KBM-7 (cell line): ENCODE results near the gene TTPAL.

Experiments used
- DNase-seq: peaks from one replicate; pipeline ENCODE4 v3.0.0-alpha.2; 2015
- in situ Hi-C: fragments of 300-500 bp; cut with MboI; formaldehyde crosslinking; loops from 2 replicates; pipeline ENCODE4 v1.14.3; 2020; ENCODE audit warnings: low sequenced_read_pairs, low pct_unique_long_range_greater_than_20kb, mixed read lengths

TTPAL gene

DNA sequence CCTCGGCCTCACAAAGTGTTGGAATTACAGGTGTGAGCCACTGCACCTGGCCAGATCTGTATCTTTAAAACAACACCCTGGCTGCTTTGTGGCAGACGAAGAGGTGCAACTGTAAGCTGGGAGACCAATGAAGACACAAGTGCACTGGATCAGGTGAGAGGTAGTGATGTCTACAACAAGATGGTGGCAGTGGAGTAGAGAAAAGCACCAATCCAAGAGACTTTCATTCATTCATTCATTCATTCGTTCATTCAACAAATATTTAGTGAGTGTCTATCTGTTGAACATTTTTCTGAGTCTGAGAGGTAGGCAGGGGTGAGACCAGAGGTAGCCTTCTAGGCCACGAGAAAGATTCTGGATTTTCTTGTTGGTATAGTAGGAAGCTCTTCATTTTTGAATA, 36.9 kb upstream of the TTPAL start:
- no peak for DNase-seq
- in situ Hi-C loops: no loop called here

DNA sequence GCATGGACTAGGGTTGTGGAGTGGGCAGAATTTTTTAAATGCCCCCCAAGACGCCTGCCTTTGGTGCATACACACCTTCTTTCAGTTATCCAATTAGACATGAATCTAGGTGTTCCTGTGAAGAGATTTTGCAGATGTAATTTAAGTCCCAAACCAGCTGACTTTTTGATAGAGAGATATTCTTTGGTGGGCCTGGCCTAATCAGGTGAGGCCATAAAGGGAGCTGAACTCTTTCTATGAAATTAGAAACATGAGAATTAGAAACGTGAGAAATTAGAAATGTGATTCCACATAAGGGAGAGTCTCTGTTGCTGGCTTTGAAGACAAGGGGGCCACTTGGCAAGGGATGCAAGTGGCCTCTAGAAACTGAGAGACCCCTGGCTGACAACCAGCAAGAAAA, 36.4 kb upstream of the TTPAL start:
- no peak for DNase-seq
- in situ Hi-C loops: no loop called here

DNA sequence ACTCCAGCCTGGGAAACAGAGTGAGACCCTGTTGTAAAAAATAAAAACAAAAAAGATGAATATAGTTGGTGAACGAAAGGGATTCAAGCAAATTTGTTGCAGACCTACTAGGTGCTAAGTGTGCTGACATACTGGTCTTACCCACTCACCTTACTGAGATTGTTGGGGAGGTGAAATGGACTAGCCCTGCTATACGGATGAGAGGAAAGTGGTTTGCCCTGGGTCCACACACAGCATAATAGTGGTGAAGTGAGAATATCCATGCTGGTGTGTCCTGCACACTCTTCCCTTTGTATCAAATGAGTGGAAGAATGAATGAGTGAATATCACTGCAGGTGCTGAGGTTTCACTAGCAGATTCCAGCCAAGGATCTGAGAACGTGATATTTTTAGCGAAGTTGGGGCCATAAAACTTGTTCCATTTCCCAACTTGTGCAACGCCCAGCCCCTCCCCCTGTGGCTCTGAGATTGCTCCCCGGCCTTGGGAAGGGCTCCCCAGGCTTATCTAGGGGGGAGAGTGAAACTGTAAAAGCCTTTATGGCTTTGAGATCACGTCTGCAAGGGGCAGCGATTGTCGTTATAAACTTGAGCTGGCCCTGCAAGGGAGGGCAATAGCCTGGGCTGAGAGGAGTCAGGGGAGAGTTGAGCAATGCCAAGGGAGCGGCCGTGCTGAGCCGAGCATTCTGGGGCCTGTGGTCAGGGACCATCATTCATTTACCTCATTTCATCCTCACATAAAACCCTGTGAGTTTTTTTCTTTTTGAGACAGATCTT, 33.2 kb upstream of the TTPAL start:
- in situ Hi-C loops: no loop called here
- DNase-seq: peak; percentile 8

- DNase-seq: no peak
- in situ Hi-C loops: no loop called here
Observed at GRCh38 chr20:44445742-44446710, 29.6 kb upstream of the TTPAL start.

DNA sequence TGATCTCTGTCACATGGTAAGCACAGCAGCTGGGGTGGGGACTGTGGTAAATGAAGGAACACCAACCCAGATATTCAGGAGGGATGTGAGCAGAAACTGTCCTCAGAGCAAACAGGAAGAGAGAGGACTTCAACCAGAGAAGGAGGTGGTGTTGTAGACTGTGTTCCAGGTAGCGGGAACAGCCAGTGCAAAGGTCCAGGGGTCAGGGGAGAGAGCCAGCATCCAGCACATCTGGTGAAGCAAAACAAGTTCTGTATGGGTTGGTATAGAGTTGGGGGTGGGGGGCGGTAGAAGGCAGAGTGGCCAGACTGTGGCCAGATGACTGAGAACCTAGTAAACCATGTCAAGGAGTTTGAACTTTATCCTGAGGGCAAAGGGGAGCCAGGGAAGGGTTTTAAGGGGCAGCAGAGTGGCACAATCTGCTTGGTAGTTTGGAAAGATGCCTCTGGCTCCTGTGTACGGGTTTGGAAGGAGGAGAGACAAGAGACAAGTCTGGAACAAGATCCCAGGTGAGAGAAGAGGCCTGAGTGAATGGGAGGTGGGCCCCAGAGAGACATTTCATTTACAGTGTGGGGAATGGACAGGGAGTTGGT, 27.8 kb upstream of the TTPAL start:
- no peak for DNase-seq
- in situ Hi-C loops: no loop called here

GRCh38 chr20:44448753-44449546, 26.7 kb upstream of the TTPAL start:
- in situ Hi-C loops: no loop called here
- no peak for DNase-seq

DNA sequence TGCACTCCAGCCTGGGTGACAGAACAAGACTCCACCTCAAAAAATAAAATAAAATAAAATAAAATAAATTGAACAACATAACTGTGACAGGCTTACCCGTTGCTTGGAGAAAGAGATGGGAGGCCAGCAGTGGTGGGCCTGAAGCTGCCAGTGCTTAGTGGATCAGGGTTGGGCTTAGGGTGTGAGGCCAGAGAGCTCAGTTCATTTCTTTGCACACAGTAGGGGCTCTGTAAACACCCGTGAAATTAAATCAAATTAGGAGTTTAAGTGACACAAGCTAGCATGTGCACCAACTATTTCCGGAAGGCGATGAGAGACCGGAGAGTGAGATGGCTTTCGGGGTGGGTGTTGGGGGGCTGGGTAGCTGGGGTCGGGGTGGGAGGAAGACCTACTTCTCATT, 25.8 kb upstream of the TTPAL start:
- DNase-seq: no peak
- in situ Hi-C loops: no loop called here

GRCh38 chr20:44450281-44450889, 25.3 kb upstream of the TTPAL start:
- in situ Hi-C loops: no loop called here

GRCh38 chr20:44450903-44451450, 24.7 kb upstream of the TTPAL start:
- in situ Hi-C loops: no loop called here
- no peak for DNase-seq

More at GRCh38 chr20:44450281-44450889, 25.3 kb upstream of the TTPAL start:
- DNase-seq: no peak

GRCh38 chr20:44454306-44454963, 21.2 kb upstream of the TTPAL start:
- in situ Hi-C loops: no loop called here
- no peak for DNase-seq

GRCh38 chr20:44455126-44455525, 20.5 kb upstream of the TTPAL start:
- no peak for DNase-seq
- in situ Hi-C loops: no loop called here

GRCh38 chr20:44456611-44457010, 19.1 kb upstream of the TTPAL start:
- no peak for DNase-seq
- in situ Hi-C loops: no loop called here

GRCh38 chr20:44457016-44457415, 18.7 kb upstream of the TTPAL start:
- in situ Hi-C loops: no loop called here
- no peak for DNase-seq

DNA sequence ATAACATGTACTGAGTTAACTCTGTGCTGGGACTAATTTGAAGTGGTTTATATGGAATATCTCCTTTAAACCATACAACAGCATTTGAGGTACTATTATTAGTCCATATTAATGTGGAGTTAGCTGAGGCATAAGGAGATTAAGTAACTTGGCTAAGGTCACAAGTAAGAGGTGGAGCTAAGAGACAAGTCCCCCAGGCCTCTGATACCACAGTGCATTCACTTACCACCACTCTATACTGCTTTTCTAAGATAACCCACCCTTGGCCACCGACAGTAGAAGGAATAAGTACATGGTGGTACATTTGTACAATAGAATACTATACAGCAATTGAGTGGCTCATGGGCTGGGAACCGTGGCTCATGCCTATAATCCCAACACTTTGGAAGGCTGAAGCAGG, 16.4 kb upstream of the TTPAL start:
- in situ Hi-C loops: no loop called here
- DNase-seq: no peak

DNA sequence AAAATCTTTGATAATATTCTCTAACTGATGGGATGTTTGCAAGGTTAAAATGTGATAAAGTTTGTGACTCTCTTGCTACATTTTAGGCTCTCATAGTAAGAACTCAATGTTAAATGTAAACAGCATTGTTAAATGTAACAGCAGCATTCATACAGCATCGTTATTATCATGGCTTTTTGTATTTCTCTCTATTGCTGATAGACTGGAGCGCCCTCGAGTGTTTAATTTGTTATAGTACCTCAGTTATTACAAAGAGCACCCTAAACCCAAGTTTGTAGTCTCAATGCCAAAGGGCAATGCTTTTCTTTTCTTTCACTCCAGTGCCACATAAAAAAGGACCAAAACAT, 14.9 kb upstream of the TTPAL start:
- in situ Hi-C loops: no loop called here
- DNase-seq: peak; percentile 48

- no peak for DNase-seq
- in situ Hi-C loops: no loop called here
Observed at GRCh38 chr20:44461142-44461802, 14.4 kb upstream of the TTPAL start.

GRCh38 chr20:44461803-44462174, 13.9 kb upstream of the TTPAL start:
- DNase-seq: no peak
- in situ Hi-C loops: no loop called here

DNA sequence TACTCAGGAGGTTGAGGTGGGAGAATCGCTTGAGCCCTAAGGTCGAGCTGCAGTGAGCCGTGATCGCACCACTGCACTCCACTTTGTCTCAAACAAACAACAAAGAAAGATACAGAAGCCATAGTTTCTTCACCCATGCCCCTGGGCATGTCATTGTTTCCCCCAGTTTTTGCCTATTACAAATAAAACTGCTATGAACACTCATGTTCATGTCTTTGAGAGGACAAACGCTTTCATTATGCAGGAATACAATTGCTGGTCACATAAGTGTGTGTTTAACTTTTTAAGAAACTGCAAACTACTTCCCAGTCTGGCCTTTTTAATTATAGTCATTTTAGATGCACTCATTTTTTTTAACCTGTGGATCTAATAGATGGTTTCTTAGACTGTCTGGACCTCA, 12.2 kb upstream of the TTPAL start:
- in situ Hi-C loops: no loop called here
- DNase-seq: no peak
